COLO668 (cell line): ENCODE data around the gene SET.
"Not testable (repeated sequence)": the region's sequence is repeated elsewhere in the genome, so short reads cannot be mapped to it uniquely, and the experiment has no call there.

Source experiments
- DNase-seq: peaks from one replicate; lab custom pipeline; 2025; ENCODE audit not compliant: unreplicated experiment; lab: John Stamatoyannopoulos, UW

Gene SET

GRCh38 chr9:128685636-128686489 lies 3.2 kb upstream of the SET start:
- no peak for DNase-seq

GRCh38 chr9:128687453-128687852 lies 1.6 kb upstream of the SET start:
- DNase-seq, result no peak

- peak; percentile 87 for DNase-seq
These were observed 312 bp downstream of the SET start for GRCh38 chr9:128689293-128689774.

- peak; percentile 49 for DNase-seq
These were observed 1.0 kb downstream of the SET start for GRCh38 chr9:128689820-128690683.

GRCh38 chr9:128690684-128691034 lies 1.6 kb downstream of the SET start:
- DNase-seq, result no peak

- not testable (repeated sequence) for DNase-seq
These were observed 4.7 kb downstream of the SET start for GRCh38 chr9:128693738-128694137.

GRCh38 chr9:128694344-128694743 lies 5.3 kb downstream of the SET start:
- no peak for DNase-seq

GRCh38 chr9:128696923-128697707 lies 8.1 kb downstream of the SET start:
- DNase-seq, result no peak

- DNase-seq, result not testable (repeated sequence)
These were observed 10.2 kb downstream of the SET start for GRCh38 chr9:128699096-128699795.

GRCh38 chr9:128701227-128701854 lies 12.3 kb downstream of the SET start:
- no peak for DNase-seq

- peak; percentile 92 for DNase-seq
These were observed 13.5 kb downstream of the SET start, which contains the start of gene PKN3 for GRCh38 chr9:128702445-128702948. Gene PKN3 (plus strand): TSS chr9:128702503. CDS start chr9:128702916, 413 bp downstream.

GRCh38 chr9:128702949-128703615 lies 14.1 kb downstream of the SET start:
- DNase-seq, result peak; percentile 31

- DNase-seq, result no peak
These were observed 14.8 kb downstream of the SET start for GRCh38 chr9:128703616-128704355.

GRCh38 chr9:128704356-128704670 lies 15.3 kb downstream of the SET start:
- DNase-seq, result no peak

- no peak for DNase-seq
These were observed 16.3 kb downstream of the SET start for GRCh38 chr9:128705051-128705965.

GRCh38 chr9:128706045-128706444 lies 17.0 kb downstream of the SET start:
- DNase-seq, result no peak

- no peak for DNase-seq
These were observed 17.8 kb downstream of the SET start for GRCh38 chr9:128706671-128707381.
